CD4-positive, alpha-beta T cell (primary cell): Measurements from ENCODE around the gene C13orf42. TPM values are rescaled to one million over a fixed set of nuclear protein-coding genes. Genes with fewer than 3 reads are reported as not detected.

Experiments used
- ATAC-seq: fragments of 200-7000 bp; cut with Tn5 transposase; one replicate; pipeline ENCODE4 v1.10.0; 2022; ENCODE audit warnings: mild to moderate bottlenecking; ENCODE audit not compliant: poor library complexity
- CTCF ChIA-PET: fragments of 350-600 bp; sonication (Branson Sonifier 250); formaldehyde crosslinking; loops from one replicate; lab custom pipeline; 2021; ENCODE audit warnings: antibody characterized with exemption, inconsistent platforms; lab: Charles Lee
- POLR2A ChIA-PET: fragments of 350-600 bp; sonication (Branson Sonifier 250); formaldehyde crosslinking; loops from one replicate; lab custom pipeline; 2021; ENCODE audit warnings: antibody characterized with exemption, inconsistent platforms; lab: Charles Lee
- DNase-seq, 14 experiments: peaks; one replicate each; pipeline ENCODE4 v3.0.0-alpha.2; 2013 to 2020; ENCODE audit warnings: mixed read lengths in 2 of 14
- H3K27ac ChIP-seq, 2 donors: one replicate each; pipeline versions ENCODE4 v1.5.1 to v1.7.0; 2013; ENCODE audit warnings: low read length in 2 of 2, low read depth in 1 of 2, mild to moderate bottlenecking in 1 of 2
- H3K27me3 ChIP-seq, 2 experiments: 1 replicate in 1 of 2; 2 replicates in 1 of 2; pipeline versions ENCODE4 v1.6.1 to v1.7.0; 2013; ENCODE audit warnings: low read length in 2 of 2, control low read depth in 1 of 2, mild to moderate bottlenecking in 1 of 2, moderate library complexity in 1 of 2; ENCODE audit not compliant: insufficient read depth in 2 of 2, control insufficient read depth in 1 of 2
- H3K36me3 ChIP-seq: one replicate; pipeline ENCODE4 v1.6.1; 2013; ENCODE audit warnings: low read length, control low read depth; ENCODE audit not compliant: insufficient read depth
- H3K4me1 ChIP-seq: one replicate; pipeline ENCODE4 v1.6.1; 2013; ENCODE audit warnings: low read length, control low read depth; ENCODE audit not compliant: insufficient read depth
- H3K4me3 ChIP-seq: one replicate; pipeline ENCODE4 v1.5.1; 2013; ENCODE audit warnings: mild to moderate bottlenecking, low read length, moderate library complexity
- H3K9me3 ChIP-seq, 2 experiments: 1 replicate in 1 of 2; 2 replicates in 1 of 2; pipeline versions ENCODE4 v1.6.1 to v1.7.0; 2013; ENCODE audit warnings: low read length in 2 of 2, mild to moderate bottlenecking in 2 of 2, control low read depth in 1 of 2, moderate library complexity in 1 of 2; ENCODE audit not compliant: control insufficient read depth in 1 of 2, insufficient read depth in 1 of 2
- H3K27ac Mint-ChIP-seq: one replicate; pipeline ENCODE4 v1.8.0; 2020; ENCODE audit warnings: mixed read lengths
- H3K27me3 Mint-ChIP-seq: one replicate; pipeline ENCODE4 v1.8.0; 2021; ENCODE audit warnings: mixed read lengths
- H3K36me3 Mint-ChIP-seq: one replicate; pipeline ENCODE4 v1.8.0; 2021; ENCODE audit warnings: low read depth, mixed read lengths
- H3K4me1 Mint-ChIP-seq: one replicate; pipeline ENCODE4 v1.8.0; 2021; ENCODE audit warnings: low read depth, mixed read lengths
- H3K4me3 Mint-ChIP-seq: one replicate; pipeline ENCODE4 v1.8.0; 2020; ENCODE audit warnings: mild to moderate bottlenecking, mixed read lengths
- H3K9me3 Mint-ChIP-seq: one replicate; pipeline ENCODE4 v1.8.0; 2020; ENCODE audit warnings: mixed read lengths
- intact Hi-C, 2 experiments: fragments of 100-400 bp; cut with DNase I in 1 of 2; cut with micrococcal nuclease in 1 of 2; formaldehyde crosslinking; loops; one replicate each; pipeline versions ENCODE4 v1.15.1 to v1.9.0; 2023 to 2025; cut with DNase I, micrococcal nuclease
- total RNA-seq, 174 experiments: library from RNA in 2 of 174; stranded (reverse) in 2 of 174; gene quantifications; one replicate each; pipeline ENCODE4 v1.2.3 and lab custom pipeline; 2021 to 2026
- TF ChIP-seq, protein P1 (sequence below): fragments of 200-600 bp; IDR thresholded peaks from one replicate; pipeline ENCODE4 v1.8.0; 2022; ENCODE audit warnings: antibody characterized with exemption, mild to moderate bottlenecking

C13orf42 gene
- total RNA-seq, 2 experiments from 2014 or later = not detected

DNA sequence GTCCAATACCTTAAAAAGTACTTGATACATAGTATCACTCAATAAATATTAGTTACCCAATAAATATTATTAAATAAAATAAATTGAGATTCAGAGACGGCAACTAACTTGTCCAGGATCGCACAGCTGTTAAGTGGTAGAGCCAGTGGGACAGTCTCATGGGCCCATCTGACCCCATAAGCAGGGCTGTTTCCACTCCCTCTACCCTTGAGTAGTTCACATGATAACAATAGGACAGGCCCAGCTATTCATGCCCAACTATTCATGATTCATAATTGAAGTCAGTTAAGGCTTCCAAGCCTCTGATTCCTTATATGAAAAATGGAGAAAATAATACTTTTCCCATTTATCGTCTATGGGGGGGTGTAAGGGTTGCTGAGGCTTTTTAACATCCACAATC, 78.2 kb downstream of the C13orf42 start:
- no peak overlapping the region for H3K4me3 ChIP-seq
- DNase-seq (no peak), ATAC-seq (no peak)
- ChIA-PET POLR2A (no interaction called here), CTCF (no interaction called here)
- no peaks in the 10 kb centered on the region for H3K9me3 ChIP-seq
- TF ChIP-seq, protein P1, sequence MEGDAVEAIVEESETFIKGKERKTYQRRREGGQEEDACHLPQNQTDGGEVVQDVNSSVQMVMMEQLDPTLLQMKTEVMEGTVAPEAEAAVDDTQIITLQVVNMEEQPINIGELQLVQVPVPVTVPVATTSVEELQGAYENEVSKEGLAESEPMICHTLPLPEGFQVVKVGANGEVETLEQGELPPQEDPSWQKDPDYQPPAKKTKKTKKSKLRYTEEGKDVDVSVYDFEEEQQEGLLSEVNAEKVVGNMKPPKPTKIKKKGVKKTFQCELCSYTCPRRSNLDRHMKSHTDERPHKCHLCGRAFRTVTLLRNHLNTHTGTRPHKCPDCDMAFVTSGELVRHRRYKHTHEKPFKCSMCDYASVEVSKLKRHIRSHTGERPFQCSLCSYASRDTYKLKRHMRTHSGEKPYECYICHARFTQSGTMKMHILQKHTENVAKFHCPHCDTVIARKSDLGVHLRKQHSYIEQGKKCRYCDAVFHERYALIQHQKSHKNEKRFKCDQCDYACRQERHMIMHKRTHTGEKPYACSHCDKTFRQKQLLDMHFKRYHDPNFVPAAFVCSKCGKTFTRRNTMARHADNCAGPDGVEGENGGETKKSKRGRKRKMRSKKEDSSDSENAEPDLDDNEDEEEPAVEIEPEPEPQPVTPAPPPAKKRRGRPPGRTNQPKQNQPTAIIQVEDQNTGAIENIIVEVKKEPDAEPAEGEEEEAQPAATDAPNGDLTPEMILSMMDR = no peak
- Mint-ChIP-seq H3K4me3 (no peak overlapping the region), H3K27me3 (peaks cover 3% of the 10 kb centered on the region), H3K9me3 (no peaks in the 10 kb centered on the region), H3K36me3 (no peaks in the 10 kb centered on the region), H3K4me1 (no peaks in the 10 kb centered on the region), H3K27ac (no peak overlapping the region)
- no peak overlapping the region for H3K27ac ChIP-seq
- intact Hi-C loops = no loop called here
- H3K4me1 ChIP-seq = no peaks in the 10 kb centered on the region
- H3K36me3 ChIP-seq = no peaks in the 10 kb centered on the region
- H3K27me3 ChIP-seq = no peaks in the 10 kb centered on the region

Other genes with a start within 250 kb of the C13orf42 start
- gene RNASEH2B, start 201.5 kb downstream of the C13orf42 start, total RNA-seq = 10 to 100 TPM; 68.4 to 74.6 TPM
- gene FAM124A, start 111.1 kb upstream of the C13orf42 start, total RNA-seq = not detected
- not detected for gene SERPINE3, start 228.4 kb upstream of the C13orf42 start, total RNA-seq